ENCODE data around the gene MMP11. TPM values are rescaled to one million over a fixed set of nuclear protein-coding genes. Genes with fewer than 3 reads are reported as not detected.

Gene MMP11
- polyA plus RNA-seq, 1 donor from 2014 or later, result 9.3 TPM

DNA sequence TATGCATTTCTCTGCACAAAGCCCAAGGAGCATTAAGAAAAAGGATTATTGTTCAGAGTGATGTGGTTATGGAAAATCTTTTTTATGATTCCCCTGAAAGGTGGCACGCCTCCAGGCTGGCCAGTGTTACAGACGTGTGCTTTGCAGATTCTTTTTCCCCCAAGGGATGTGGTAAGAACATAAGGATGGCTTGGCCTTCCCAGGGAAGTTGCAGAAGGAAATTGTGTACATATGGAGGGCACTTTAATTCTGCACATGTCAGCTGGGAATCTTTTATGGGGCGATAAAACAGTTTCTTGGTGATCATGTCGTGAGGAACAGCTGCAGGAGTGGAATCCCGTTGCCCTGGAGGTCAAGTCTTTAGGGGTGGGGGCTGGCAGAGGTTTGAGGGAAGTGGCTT is 23.8 kb downstream of the MMP11 start:
- H4K20me1 ChIP-seq (ENCODE audit: insufficient read depth), result peaks cover 5% of the 10 kb centered on the region
- H2AFZ ChIP-seq (ENCODE audit: low read depth, low read length), result no peak overlapping the region
- H3K27ac ChIP-seq (ENCODE audit: low read length), result no peak overlapping the region
- TF ChIP-seq TAF1 (IDR thresholded peaks at IDR 0.05; ENCODE audit: low read depth) (no peak), SMC3 (conservative IDR thresholded peaks at IDR 0.05; ENCODE audit: poor library complexity) (no peak), EZH2 (IDR thresholded peaks at IDR 0.05; ENCODE audit: borderline replicate concordance, insufficient read depth, low read length, poor library complexity, severe bottlenecking) (no peak), EP300 (conservative IDR thresholded peaks at IDR 0.05; ENCODE audit: poor library complexity, severe bottlenecking) (no peak)
- TF ChIP-seq, protein P1, sequence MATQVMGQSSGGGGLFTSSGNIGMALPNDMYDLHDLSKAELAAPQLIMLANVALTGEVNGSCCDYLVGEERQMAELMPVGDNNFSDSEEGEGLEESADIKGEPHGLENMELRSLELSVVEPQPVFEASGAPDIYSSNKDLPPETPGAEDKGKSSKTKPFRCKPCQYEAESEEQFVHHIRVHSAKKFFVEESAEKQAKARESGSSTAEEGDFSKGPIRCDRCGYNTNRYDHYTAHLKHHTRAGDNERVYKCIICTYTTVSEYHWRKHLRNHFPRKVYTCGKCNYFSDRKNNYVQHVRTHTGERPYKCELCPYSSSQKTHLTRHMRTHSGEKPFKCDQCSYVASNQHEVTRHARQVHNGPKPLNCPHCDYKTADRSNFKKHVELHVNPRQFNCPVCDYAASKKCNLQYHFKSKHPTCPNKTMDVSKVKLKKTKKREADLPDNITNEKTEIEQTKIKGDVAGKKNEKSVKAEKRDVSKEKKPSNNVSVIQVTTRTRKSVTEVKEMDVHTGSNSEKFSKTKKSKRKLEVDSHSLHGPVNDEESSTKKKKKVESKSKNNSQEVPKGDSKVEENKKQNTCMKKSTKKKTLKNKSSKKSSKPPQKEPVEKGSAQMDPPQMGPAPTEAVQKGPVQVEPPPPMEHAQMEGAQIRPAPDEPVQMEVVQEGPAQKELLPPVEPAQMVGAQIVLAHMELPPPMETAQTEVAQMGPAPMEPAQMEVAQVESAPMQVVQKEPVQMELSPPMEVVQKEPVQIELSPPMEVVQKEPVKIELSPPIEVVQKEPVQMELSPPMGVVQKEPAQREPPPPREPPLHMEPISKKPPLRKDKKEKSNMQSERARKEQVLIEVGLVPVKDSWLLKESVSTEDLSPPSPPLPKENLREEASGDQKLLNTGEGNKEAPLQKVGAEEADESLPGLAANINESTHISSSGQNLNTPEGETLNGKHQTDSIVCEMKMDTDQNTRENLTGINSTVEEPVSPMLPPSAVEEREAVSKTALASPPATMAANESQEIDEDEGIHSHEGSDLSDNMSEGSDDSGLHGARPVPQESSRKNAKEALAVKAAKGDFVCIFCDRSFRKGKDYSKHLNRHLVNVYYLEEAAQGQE (IDR thresholded peaks at IDR 0.05; ENCODE audit: borderline replicate concordance), result no peak
- H3K9me3 ChIP-seq (ENCODE audit: low read length), result no peaks in the 10 kb centered on the region
- no peaks in the 10 kb centered on the region for H3K27me3 ChIP-seq (ENCODE audit: insufficient read depth, low read depth, low read length)
- H3K9ac ChIP-seq (ENCODE audit: low read length), result no peak overlapping the region
- H3K9me2 ChIP-seq (ENCODE audit: insufficient read depth, low read length), result no peaks in the 10 kb centered on the region
- no peaks in the 10 kb centered on the region for H3F3A ChIP-seq (ENCODE audit: insufficient read depth, low read length, poor library complexity, severe bottlenecking)
- no peak overlapping the region for H3K4me2 ChIP-seq (ENCODE audit: low read length)
- peaks cover 5% of the 10 kb centered on the region for H3K79me2 ChIP-seq (replicated peaks; ENCODE audit: insufficient read depth, low read length)
- H3K4me3 ChIP-seq (ENCODE audit: low read length), result no peak overlapping the region
- H3K36me3 ChIP-seq (ENCODE audit: insufficient read depth, low read length), result peaks cover 5% of the 10 kb centered on the region

DNA sequence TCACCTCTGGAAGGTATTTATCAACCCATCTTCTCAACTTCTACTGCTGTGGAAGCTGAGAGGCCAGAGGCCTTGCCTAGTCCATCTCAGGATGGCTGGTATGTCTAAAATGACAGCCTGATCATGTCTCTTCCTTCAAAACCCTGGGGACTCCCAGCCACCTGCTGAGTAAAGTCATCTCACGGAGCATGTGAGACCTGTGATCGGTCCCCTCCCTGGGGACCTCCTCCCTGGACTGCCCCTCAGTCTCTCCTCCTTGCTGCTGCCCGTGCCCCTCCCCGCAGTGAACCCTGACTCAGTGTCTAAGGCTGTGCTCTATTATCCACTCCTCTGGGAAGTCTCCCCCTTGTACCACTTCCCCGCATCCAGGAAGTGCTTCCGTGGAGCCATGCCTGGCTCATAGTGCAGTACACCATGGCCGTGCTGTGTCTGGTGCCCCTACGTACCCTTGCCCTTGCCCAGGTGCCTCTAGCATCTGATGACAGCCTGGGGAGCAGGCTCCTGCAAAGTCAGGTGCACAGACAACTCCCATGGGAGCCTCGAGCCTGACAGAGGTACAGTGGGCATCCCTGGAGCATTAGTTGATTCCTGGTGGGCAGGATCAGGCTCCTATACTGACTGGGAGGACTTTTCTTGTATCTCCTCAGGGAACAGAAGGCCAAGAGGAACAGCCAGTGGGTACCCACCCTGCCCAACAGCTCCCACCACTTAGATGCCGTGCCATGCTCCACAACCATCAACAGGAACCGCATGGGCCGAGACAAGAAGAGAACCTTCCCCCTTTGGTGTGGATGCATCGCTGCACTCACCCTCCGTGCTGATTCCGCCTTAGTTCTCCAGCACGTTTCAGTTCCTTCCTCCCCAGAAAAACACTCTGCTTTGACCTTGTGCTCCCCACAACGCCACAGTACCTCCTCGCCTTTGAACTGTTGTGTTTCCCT is 27.9 kb downstream of the MMP11 start:
- Histone ChIP-seq H3K27me3 (ENCODE audit: insufficient read depth, low read depth, low read length) (no peaks in the 10 kb centered on the region), H3K9me2 (ENCODE audit: insufficient read depth, low read length) (no peaks in the 10 kb centered on the region), H3K9me3 (ENCODE audit: low read length) (no peaks in the 10 kb centered on the region), H4K20me1 (ENCODE audit: insufficient read depth) (no peaks in the 10 kb centered on the region), H3K36me3 (ENCODE audit: insufficient read depth, low read length) (peaks cover 13% of the 10 kb centered on the region), H2AFZ (ENCODE audit: low read depth, low read length) (no peak overlapping the region), H3K4me3 (ENCODE audit: low read length) (no peak overlapping the region), H3K79me2 (replicated peaks; ENCODE audit: insufficient read depth, low read length) (no peaks in the 10 kb centered on the region), H3F3A (ENCODE audit: insufficient read depth, low read length, poor library complexity, severe bottlenecking) (no peaks in the 10 kb centered on the region), H3K27ac (ENCODE audit: low read length) (no peak overlapping the region), H3K9ac (ENCODE audit: low read length) (no peak overlapping the region), H3K4me2 (ENCODE audit: low read length) (no peak overlapping the region)
- no peak for TF ChIP-seq EZH2 (IDR thresholded peaks at IDR 0.05; ENCODE audit: borderline replicate concordance, insufficient read depth, low read length, poor library complexity, severe bottlenecking)
- no peak for TF ChIP-seq EP300 (conservative IDR thresholded peaks at IDR 0.05; ENCODE audit: poor library complexity, severe bottlenecking)
- TF ChIP-seq RAD21 (conservative IDR thresholded peaks at IDR 0.05), result no peak
- TF ChIP-seq POLR2AphosphoS5 (IDR thresholded peaks at IDR 0.05), result no peak
- no peak for TF ChIP-seq TAF1 (IDR thresholded peaks at IDR 0.05; ENCODE audit: low read depth)
- TF ChIP-seq, protein P1 (IDR thresholded peaks at IDR 0.05; ENCODE audit: borderline replicate concordance), result no peak
- no peak for TF ChIP-seq MXI1 (conservative IDR thresholded peaks at IDR 0.05; ENCODE audit: poor library complexity, severe bottlenecking)
- TF ChIP-seq, protein P2, sequence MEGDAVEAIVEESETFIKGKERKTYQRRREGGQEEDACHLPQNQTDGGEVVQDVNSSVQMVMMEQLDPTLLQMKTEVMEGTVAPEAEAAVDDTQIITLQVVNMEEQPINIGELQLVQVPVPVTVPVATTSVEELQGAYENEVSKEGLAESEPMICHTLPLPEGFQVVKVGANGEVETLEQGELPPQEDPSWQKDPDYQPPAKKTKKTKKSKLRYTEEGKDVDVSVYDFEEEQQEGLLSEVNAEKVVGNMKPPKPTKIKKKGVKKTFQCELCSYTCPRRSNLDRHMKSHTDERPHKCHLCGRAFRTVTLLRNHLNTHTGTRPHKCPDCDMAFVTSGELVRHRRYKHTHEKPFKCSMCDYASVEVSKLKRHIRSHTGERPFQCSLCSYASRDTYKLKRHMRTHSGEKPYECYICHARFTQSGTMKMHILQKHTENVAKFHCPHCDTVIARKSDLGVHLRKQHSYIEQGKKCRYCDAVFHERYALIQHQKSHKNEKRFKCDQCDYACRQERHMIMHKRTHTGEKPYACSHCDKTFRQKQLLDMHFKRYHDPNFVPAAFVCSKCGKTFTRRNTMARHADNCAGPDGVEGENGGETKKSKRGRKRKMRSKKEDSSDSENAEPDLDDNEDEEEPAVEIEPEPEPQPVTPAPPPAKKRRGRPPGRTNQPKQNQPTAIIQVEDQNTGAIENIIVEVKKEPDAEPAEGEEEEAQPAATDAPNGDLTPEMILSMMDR (IDR thresholded peaks at IDR 0.05; ENCODE audit: poor library complexity, severe bottlenecking), result no peak
- no peak for TF ChIP-seq SMC3 (conservative IDR thresholded peaks at IDR 0.05; ENCODE audit: poor library complexity)

Measured in neural cell (in vitro differentiated cells).